GM12892 (cell line): ENCODE results near the gene RPL21.

Experiments
- POLR2A ChIP-seq: IDR thresholded peaks from 2 replicates; pipeline ENCODE4 v1.6.1; 2011; ENCODE audit warnings: low read depth, low read length, control low read depth
- POLR2AphosphoS5 ChIP-seq: IDR thresholded peaks from 2 replicates; pipeline ENCODE4 v1.6.1; 2011; ENCODE audit warnings: low read depth, low read length, control low read depth
- TAF1 ChIP-seq: IDR thresholded peaks from 2 replicates; pipeline ENCODE4 v1.6.1; 2011; ENCODE audit warnings: low read depth, mild to moderate bottlenecking, control low read depth, low read length, borderline replicate concordance

- TF ChIP-seq POLR2A: peak; percentile 98
- TF ChIP-seq POLR2AphosphoS5: peak; percentile 98
- TF ChIP-seq TAF1: peak; percentile 84
Observed at GRCh38 chr13:27251166-27252091, at the start of gene RPL21.
